ENCODE results near the gene SPN. TPM values are rescaled to one million over a fixed set of nuclear protein-coding genes. Genes with fewer than 3 reads are reported as not detected.

The SPN gene
- polyA plus RNA-seq, 1 donor (not counting 4 experiments of a cell fraction or from before 2014, with no cell fraction given) = 0.07 TPM

DNA sequence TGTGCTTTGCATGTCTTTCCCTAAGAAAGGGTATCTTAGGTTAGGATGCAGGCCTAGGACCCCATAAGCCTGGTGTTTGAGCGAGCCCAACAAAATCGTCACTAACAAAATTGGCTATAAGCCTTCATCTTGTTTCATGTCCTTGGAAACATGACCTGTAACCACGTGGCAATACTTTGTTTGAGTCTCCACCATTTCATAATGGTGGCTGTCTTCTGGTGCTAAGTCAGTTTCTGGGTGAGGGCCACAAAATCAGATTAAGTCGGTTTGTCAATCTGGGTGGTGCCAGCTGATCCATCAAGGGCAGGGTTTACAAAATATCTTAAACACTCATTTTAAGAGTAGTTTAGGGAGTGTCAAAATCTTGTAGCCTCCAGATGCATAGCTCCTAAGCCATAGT lies 49.8 kb downstream of the SPN start:
- Histone ChIP-seq H3K4me2 (ENCODE audit: control insufficient read depth, extremely low read depth, insufficient read depth, low read depth, low read length) (no peak overlapping the region), H3K9me3 (ENCODE audit: control insufficient read depth, low read depth, low read length) (no peaks in the 10 kb centered on the region), H2AFZ (ENCODE audit: control insufficient read depth, low read length) (no peak overlapping the region), H3K36me3 (ENCODE audit: control insufficient read depth in 2 of 2, extremely low read depth in 1 of 2, insufficient read depth in 2 of 2, low read length in 2 of 2) (no peaks in the 10 kb centered on the region), H3K9me1 (ENCODE audit: control insufficient read depth, extremely low read depth, insufficient read depth, low read length) (no peaks in the 10 kb centered on the region), H3K4me3 (ENCODE audit: control insufficient read depth in 2 of 3, extremely low read depth in 1 of 3, insufficient read depth in 2 of 3, low read depth in 1 of 3, low read length in 3 of 3) (no peak overlapping the region), H3K9ac (ENCODE audit: control insufficient read depth, extremely low read depth, insufficient read depth, low read length) (no peak overlapping the region), H3K27ac (ENCODE audit: control insufficient read depth, insufficient read depth, low read length) (no peak overlapping the region), H3K27me3 (ENCODE audit: control insufficient read depth, extremely low read depth, insufficient read depth, low read length) (no peaks in the 10 kb centered on the region), H3K4me1 (ENCODE audit: control insufficient read depth, extremely low read depth, insufficient read depth, low read length) (peaks cover 4% of the 10 kb centered on the region), H4K20me1 (ENCODE audit: control insufficient read depth, extremely low read depth, insufficient read depth, low read length) (no peaks in the 10 kb centered on the region), H3K79me2 (ENCODE audit: control insufficient read depth, insufficient read depth, low read length) (no peaks in the 10 kb centered on the region)
- dilution Hi-C loops (cut with MboI; ENCODE audit: extremely low pct_ligation_motif_present, low sequenced_read_pairs) = no loop called here
- no peak for FAIRE-seq
- no peak for TF ChIP-seq EZH2 (IDR thresholded peaks at IDR 0.05; ENCODE audit: low read length)
- TF ChIP-seq, protein P1, sequence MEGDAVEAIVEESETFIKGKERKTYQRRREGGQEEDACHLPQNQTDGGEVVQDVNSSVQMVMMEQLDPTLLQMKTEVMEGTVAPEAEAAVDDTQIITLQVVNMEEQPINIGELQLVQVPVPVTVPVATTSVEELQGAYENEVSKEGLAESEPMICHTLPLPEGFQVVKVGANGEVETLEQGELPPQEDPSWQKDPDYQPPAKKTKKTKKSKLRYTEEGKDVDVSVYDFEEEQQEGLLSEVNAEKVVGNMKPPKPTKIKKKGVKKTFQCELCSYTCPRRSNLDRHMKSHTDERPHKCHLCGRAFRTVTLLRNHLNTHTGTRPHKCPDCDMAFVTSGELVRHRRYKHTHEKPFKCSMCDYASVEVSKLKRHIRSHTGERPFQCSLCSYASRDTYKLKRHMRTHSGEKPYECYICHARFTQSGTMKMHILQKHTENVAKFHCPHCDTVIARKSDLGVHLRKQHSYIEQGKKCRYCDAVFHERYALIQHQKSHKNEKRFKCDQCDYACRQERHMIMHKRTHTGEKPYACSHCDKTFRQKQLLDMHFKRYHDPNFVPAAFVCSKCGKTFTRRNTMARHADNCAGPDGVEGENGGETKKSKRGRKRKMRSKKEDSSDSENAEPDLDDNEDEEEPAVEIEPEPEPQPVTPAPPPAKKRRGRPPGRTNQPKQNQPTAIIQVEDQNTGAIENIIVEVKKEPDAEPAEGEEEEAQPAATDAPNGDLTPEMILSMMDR (optimal IDR thresholded peaks at IDR 0.05 in 1 of 3, IDR thresholded peaks at IDR 0.05 in 1 of 3, conservative IDR thresholded peaks at IDR 0.05 in 1 of 3; ENCODE audit: extremely low read depth in 1 of 3, insufficient read depth in 2 of 3, low read length in 3 of 3) = no peak
- no peak for DNase-seq (ENCODE audit: low read depth, low spot score)

DNA sequence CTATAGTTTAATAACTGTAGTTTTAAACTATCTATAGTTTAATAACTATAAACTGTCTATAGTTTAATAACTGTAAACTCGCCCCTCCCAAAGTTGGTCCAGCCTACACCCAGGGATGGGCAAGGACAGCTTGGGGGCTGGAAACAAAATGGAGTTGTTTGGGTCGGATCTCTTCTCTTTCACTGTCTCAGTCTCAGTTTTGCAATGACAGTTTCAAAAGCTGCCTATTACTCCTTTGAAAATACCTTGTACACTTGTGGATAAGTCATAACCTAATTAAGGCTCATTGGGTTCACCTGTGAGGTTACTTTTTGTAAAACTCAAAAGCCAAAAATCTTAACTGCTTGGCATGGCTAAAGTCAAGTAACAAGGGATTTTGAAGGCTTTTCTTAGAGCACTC lies 51.3 kb downstream of the SPN start:
- no peak for FAIRE-seq

More for the DNA sequence above, 51.3 kb downstream of the SPN start:
- H3K79me2 ChIP-seq (ENCODE audit: control insufficient read depth, insufficient read depth, low read length) = no peaks in the 10 kb centered on the region
- TF ChIP-seq, protein P1 (optimal IDR thresholded peaks at IDR 0.05 in 1 of 3, IDR thresholded peaks at IDR 0.05 in 1 of 3, conservative IDR thresholded peaks at IDR 0.05 in 1 of 3; ENCODE audit: extremely low read depth in 1 of 3, insufficient read depth in 2 of 3, low read length in 3 of 3) = no peak
- TF ChIP-seq EZH2 (IDR thresholded peaks at IDR 0.05; ENCODE audit: low read length) = no peak
- DNase-seq (ENCODE audit: low read depth, low spot score) = no peak
- H3K27ac ChIP-seq (ENCODE audit: control insufficient read depth, insufficient read depth, low read length) = no peak overlapping the region
- H3K9me1 ChIP-seq (ENCODE audit: control insufficient read depth, extremely low read depth, insufficient read depth, low read length) = no peaks in the 10 kb centered on the region
- peaks cover 9% of the 10 kb centered on the region for H3K4me1 ChIP-seq (ENCODE audit: control insufficient read depth, extremely low read depth, insufficient read depth, low read length)
- H3K9me3 ChIP-seq (ENCODE audit: control insufficient read depth, low read depth, low read length) = no peaks in the 10 kb centered on the region
- no peak overlapping the region for H3K9ac ChIP-seq (ENCODE audit: control insufficient read depth, extremely low read depth, insufficient read depth, low read length)
- H2AFZ ChIP-seq (ENCODE audit: control insufficient read depth, low read length) = no peak overlapping the region
- dilution Hi-C loops (cut with MboI; ENCODE audit: extremely low pct_ligation_motif_present, low sequenced_read_pairs) = no loop called here
- no peak overlapping the region for H3K4me3 ChIP-seq (ENCODE audit: control insufficient read depth in 2 of 3, extremely low read depth in 1 of 3, insufficient read depth in 2 of 3, low read depth in 1 of 3, low read length in 3 of 3)
- no peak overlapping the region for H3K4me2 ChIP-seq (ENCODE audit: control insufficient read depth, extremely low read depth, insufficient read depth, low read depth, low read length)
- no peaks in the 10 kb centered on the region for H3K36me3 ChIP-seq (ENCODE audit: control insufficient read depth in 2 of 2, extremely low read depth in 1 of 2, insufficient read depth in 2 of 2, low read length in 2 of 2)
- no peaks in the 10 kb centered on the region for H4K20me1 ChIP-seq (ENCODE audit: control insufficient read depth, extremely low read depth, insufficient read depth, low read length)
- H3K27me3 ChIP-seq (ENCODE audit: control insufficient read depth, extremely low read depth, insufficient read depth, low read length) = no peaks in the 10 kb centered on the region
